ENCODE data around the gene NTF3.

Gene NTF3

DNA sequence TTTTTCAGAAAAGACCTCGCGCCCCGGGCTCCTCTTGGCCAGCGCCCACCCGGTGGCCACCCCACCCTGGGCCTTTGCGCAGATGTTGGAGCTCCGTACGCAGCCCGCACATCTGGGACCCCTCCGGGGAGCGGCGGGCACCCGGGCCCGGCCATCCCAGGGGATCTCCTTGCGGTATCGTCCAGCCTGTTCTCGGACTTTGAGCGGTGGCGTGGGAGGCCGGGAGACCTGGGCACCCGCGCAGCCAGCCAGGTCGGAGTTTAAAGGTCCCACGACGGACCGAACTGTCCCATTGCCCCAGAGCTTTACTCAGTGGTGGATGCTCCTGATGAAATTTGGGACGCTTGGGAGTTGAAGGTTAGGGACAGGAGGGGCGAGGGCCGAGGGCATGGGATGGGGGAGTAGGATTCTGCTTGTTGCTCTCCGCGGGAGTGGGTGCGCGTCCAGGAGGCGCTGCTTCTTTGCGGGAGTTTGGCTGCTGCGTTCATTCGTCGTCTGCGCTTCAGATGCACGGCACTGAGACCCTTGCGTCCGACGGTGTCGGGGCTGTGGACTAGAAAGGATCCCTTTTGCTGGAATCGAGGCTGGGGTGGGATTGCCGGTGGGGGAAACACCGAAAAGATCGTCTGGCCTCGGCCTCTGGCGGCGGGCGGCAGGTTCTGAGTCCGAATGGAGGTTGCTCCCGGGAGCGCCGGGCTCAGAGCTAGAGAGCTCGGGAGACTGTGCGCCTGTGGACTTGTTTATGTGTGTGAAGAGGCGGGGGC lies 1.4 kb downstream of the NTF3 start:
- peak; percentile 48 for DNase-seq

- DNase-seq = no peak
Observed at GRCh38 chr12:5433845-5434646, 2.1 kb downstream of the NTF3 start.

GRCh38 chr12:5434647-5435560 lies 3.0 kb downstream of the NTF3 start:
- DNase-seq = no peak

DNA sequence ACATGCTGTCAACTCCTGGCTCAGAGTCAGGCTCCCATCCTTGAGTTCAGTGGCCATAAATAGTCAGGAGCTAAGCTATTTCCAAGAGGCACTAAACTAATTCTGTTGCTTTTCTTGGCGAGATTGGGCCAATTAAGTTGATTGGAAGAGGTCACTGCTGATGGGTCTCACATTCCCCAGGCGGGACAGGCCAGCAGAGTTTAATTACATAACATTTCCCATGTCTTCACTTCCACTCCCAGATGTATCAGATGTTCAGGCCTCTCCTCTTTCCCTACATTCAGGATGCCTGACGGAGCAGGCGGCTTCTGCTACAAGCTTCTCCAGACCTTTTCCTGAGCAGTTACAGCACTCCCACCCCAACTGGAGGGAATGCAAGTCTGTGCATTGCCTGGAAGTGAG lies 5.3 kb downstream of the NTF3 start:
- no peak for DNase-seq

GRCh38 chr12:5437589-5437988 lies 5.7 kb downstream of the NTF3 start:
- DNase-seq = no peak

- DNase-seq = no peak
Observed at GRCh38 chr12:5438671-5439200, 6.8 kb downstream of the NTF3 start.

- no peak for DNase-seq
Observed at GRCh38 chr12:5439371-5439771, 7.5 kb downstream of the NTF3 start.

GRCh38 chr12:5439788-5440300 lies 7.9 kb downstream of the NTF3 start:
- DNase-seq = no peak

- no peak for DNase-seq
Observed at GRCh38 chr12:5440978-5441377, 9.1 kb downstream of the NTF3 start.

DNA sequence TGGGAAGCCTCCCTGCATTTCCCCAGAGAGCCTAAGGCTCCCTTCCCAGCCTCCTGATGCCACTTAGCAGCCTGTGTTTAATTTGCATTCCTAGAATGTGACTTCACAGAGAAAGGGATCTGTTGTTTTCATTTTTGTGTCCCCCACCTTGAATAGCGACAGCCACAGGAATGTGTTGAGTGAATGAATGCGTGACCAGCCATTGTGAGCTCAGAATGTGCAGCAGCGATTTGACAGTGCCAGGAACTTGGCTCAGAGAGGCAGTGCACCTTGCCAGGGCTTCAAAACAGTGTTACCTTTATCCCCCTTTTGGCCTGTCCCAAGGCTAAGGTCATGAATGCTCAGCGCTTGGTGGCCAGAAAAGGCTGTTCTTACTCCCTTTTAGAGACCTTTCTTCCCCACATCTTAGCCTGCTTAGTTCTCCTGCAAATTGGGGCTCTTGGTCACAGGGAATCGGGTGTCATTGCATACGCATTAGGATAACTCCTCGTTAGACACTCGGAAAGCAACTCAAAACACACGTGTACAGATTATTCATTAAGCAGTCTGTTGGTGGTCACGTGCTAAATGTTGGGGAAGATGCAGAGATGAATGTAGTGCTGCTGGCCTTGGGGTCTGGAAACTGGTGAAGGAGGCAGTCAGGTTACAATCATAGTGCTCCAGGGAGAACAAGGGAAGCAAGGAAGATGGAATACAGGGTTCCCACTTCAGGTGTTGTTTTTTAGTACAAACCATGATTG lies 9.8 kb downstream of the NTF3 start:
- DNase-seq = peak; percentile 57

GRCh38 chr12:5442251-5443006 lies 10.5 kb downstream of the NTF3 start:
- DNase-seq = peak; percentile 27

- no peak for DNase-seq
Observed at GRCh38 chr12:5444520-5444919, 12.6 kb downstream of the NTF3 start.

- DNase-seq = no peak
Observed at GRCh38 chr12:5447320-5447719, 15.4 kb downstream of the NTF3 start.

- DNase-seq = no peak
Observed at GRCh38 chr12:5451251-5451650, 19.3 kb downstream of the NTF3 start.

- no peak for DNase-seq
Observed at GRCh38 chr12:5452569-5452968, 20.7 kb downstream of the NTF3 start.

- no peak for DNase-seq
Observed at GRCh38 chr12:5453466-5453865, 21.6 kb downstream of the NTF3 start.

DNA sequence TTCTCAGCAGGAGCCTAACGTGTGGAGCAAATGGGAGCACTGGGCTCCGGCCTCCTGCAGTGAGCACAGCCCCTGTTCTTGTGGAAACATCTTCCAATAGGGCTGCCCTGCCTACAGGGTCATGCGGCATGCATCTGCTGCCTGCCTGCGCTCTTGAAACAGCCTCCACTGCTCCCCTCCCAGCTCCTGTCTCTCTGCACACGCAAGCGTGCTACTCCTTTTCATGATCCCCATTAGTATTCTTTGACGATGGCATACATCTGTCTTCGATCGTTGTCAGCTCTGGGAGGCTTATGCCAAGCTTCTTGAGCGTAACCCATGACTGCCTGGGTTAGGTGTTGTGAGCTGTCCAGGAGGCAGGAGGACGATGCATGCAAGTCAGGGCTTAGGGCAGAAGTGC lies 23.1 kb downstream of the NTF3 start:
- no peak for DNase-seq

GRCh38 chr12:5456030-5456429 lies 24.1 kb downstream of the NTF3 start:
- no peak for DNase-seq

GRCh38 chr12:5456906-5457305 lies 25.0 kb downstream of the NTF3 start:
- no peak for DNase-seq

DNA sequence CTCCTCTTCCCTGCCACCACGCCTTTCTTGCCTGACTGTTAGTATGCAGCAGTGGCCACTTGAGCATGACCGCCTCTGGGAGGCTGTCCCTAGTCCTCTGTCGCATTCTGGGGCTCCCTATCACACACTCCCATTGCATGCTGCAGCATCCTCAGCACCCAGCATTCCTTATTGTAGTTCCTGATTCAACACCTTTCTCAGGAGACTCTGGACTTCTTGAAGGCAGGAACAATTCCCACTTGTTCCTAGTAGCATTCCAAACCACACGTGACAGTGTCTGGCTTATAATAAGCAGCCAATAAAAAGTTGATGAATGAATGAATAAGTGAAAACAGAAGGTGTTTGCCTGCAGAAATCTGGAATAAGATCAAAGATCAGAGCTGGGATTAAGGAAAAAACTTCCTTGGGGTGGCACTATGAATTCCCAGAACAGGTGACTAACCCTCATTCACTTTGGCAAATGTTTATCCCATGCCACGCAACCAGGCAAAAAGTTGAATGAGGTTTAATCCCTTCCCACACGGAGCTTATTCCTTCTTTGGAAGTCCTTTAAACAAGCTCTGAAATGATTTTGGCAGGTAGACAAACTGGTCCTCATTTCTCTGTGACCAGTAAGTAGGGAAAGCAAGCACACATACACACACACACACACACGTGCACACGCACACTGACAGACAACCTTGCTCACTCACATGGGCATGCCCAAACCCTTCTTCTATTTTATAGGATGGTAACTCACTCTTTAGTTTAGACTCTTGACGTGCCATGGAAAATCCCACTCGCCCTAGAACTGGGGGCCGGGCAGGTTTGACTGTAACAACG lies 26.5 kb downstream of the NTF3 start:
- DNase-seq = peak; percentile 11
